Cardiac muscle cell (in vitro differentiated cells and primary cell): Measurements from ENCODE around the gene NAP1L4. TPM values are rescaled to one million over a fixed set of nuclear protein-coding genes. Genes with fewer than 3 reads are reported as not detected.

ENCODE experiments used
- DNase-seq, 2 donors: peaks; one replicate each; pipeline versions ENCODE4 v3.0.0 to v3.0.0-alpha.2; 2010 to 2017; ENCODE audit warnings: low read depth in 1 of 2, low spot score in 1 of 2
- H3K27ac ChIP-seq: fragments of 200-600 bp; sonication (generic); 2 replicates; pipeline ENCODE4 v1.5.1; 2016
- H3K27me3 ChIP-seq: fragments of 200-600 bp; sonication (generic); 2 replicates; pipeline ENCODE4 v1.6.0; 2016; ENCODE audit warnings: control low read depth
- H3K36me3 ChIP-seq: fragments of 200-600 bp; sonication (generic); 2 replicates; pipeline ENCODE4 v1.5.1; 2016; ENCODE audit warnings: control low read depth
- H3K4me1 ChIP-seq: fragments of 200-600 bp; sonication (generic); 2 replicates; pipeline ENCODE4 v1.8.1; 2017; ENCODE audit warnings: low read depth, mild to moderate bottlenecking, mixed run types
- H3K4me3 ChIP-seq: fragments of 200-600 bp; sonication (generic); 2 replicates; pipeline ENCODE4 v1.5.1; 2016; ENCODE audit warnings: mild to moderate bottlenecking
- H3K9me3 ChIP-seq: fragments of 200-600 bp; sonication (generic); 2 replicates; pipeline ENCODE4 v1.5.1; 2017; ENCODE audit warnings: low read depth, mild to moderate bottlenecking, control low read depth
- CTCF ChIP-seq: IDR thresholded peaks from 2 replicates; pipeline ENCODE4 v1.5.1; 2012; ENCODE audit warnings: low read depth, mild to moderate bottlenecking, low read length
- polyA plus RNA-seq: library from polyadenylated mRNA; unstranded; fragments of >200 nt; fragmentation: Nextera tagmentation; extraction: Ambion mirVana; gene quantifications from 2 replicates; pipeline ENCODE4 v1.2.1, GENCODE V29; 2016
- total RNA-seq: library from RNA; depleted of rRNA; stranded (reverse); fragments of >200 nt; gene quantifications from 2 replicates; pipeline ENCODE4 v1.2.3, GENCODE V29; 2016

NAP1L4 gene
- total and polyA plus RNA-seq, 2 experiments from 2014 or later: 132 to 254 TPM

GRCh38 chr11:2896047-2896446 lies 96.1 kb downstream of the NAP1L4 start:
- no peaks in the 10 kb centered on the region for H3K27me3 ChIP-seq
- H3K4me3 ChIP-seq: no peak overlapping the region
- DNase-seq: no peak
- H3K9me3 ChIP-seq: no peaks in the 10 kb centered on the region
- H3K27ac ChIP-seq: no peak overlapping the region
- H3K36me3 ChIP-seq: no peaks in the 10 kb centered on the region
- no peak for TF ChIP-seq CTCF
- H3K4me1 ChIP-seq: peaks cover 3% of the 10 kb centered on the region

Other genes with a start within 250 kb of the NAP1L4 start
- 108 and 127 TPM in 2 replicates for gene CDKN1C, start 106.6 kb downstream of the NAP1L4 start, total RNA-seq
- gene CDKN1C, start 106.6 kb downstream of the NAP1L4 start, polyA plus RNA-seq: 64.6 and 96.7 TPM in 2 replicates
- gene PHLDA2, start 62.9 kb downstream of the NAP1L4 start, total RNA-seq: 1.1 TPM in 1 of 2 replicates, not detected in the other
- gene PHLDA2, start 62.9 kb downstream of the NAP1L4 start, polyA plus RNA-seq: 0.73 and 3.8 TPM in 2 replicates
- gene CARS1, start 65.1 kb upstream of the NAP1L4 start, total RNA-seq: 18.5 and 21.5 TPM in 2 replicates
- gene CARS1, start 65.1 kb upstream of the NAP1L4 start, polyA plus RNA-seq: 18.7 and 24.2 TPM in 2 replicates
- 29.4 and 33.9 TPM in 2 replicates for gene OSBPL5, start 173.0 kb upstream of the NAP1L4 start, total RNA-seq
- 19.3 and 20.9 TPM in 2 replicates for gene OSBPL5, start 173.0 kb upstream of the NAP1L4 start, polyA plus RNA-seq
- gene MRGPRG, start 226.5 kb upstream of the NAP1L4 start, total RNA-seq: not detected in 2 replicates
- not detected in 2 replicates for gene MRGPRG, start 226.5 kb upstream of the NAP1L4 start, polyA plus RNA-seq
- not detected in 2 replicates for gene MRGPRE, start 240.1 kb upstream of the NAP1L4 start, total RNA-seq
- gene MRGPRE, start 240.1 kb upstream of the NAP1L4 start, polyA plus RNA-seq: not detected in 2 replicates